HepG2 (cell line): ENCODE data around the gene PHF5A. TPM values are rescaled to one million over a fixed set of nuclear protein-coding genes. Genes with fewer than 3 reads are reported as not detected.

Source experiments
- ATF4 ChIP-seq, 2 experiments: fragments of 450-650 bp in 1 of 2; sonication (generic) in 1 of 2; formaldehyde crosslinking; IDR thresholded peaks; 2 replicates each; pipeline versions ENCODE4 v1.5.0 to v1.8.0; 2020 to 2022; ENCODE audit warnings: mild to moderate bottlenecking in 1 of 2, missing genetic modification reagents in 1 of 2
- DNMT3B ChIP-seq: conservative IDR thresholded peaks from 2 replicates; pipeline ENCODE4 v1.6.1; 2016; ENCODE audit warnings: missing biosample characterization, control low read depth
- GATA4 ChIP-seq: sonication (generic); IDR thresholded peaks from 2 replicates; pipeline ENCODE4 v1.6.1; 2016; ENCODE audit warnings: antibody characterized with exemption, low read depth, borderline replicate concordance
- HNF1A ChIP-seq, 2 experiments: sonication (generic) in 1 of 2; formaldehyde crosslinking in 1 of 2; IDR thresholded peaks; 2 replicates each; pipeline versions ENCODE4 v1.4.0 to v1.6.1; 2016 to 2020; ENCODE audit warnings: borderline replicate concordance in 1 of 2, low read depth in 1 of 2, mild to moderate bottlenecking in 1 of 2, missing genetic modification reagents in 1 of 2
- IRX3 ChIP-seq: sonication (generic); formaldehyde crosslinking; IDR thresholded peaks from 2 replicates; pipeline ENCODE4 v1.8.1; 2023; ENCODE audit warnings: mild to moderate bottlenecking, low read depth, missing genetic modification reagents, borderline replicate concordance
- NCOA1 ChIP-seq: sonication (generic); formaldehyde crosslinking; IDR thresholded peaks from 2 replicates; pipeline ENCODE4 v1.9.0; 2021; ENCODE audit warnings: missing genetic modification reagents
- NFKB2 ChIP-seq: sonication (generic); formaldehyde crosslinking; IDR thresholded peaks from 2 replicates; pipeline ENCODE4 v1.4.0; 2020; ENCODE audit warnings: missing genetic modification reagents, borderline replicate concordance
- NKX3-1 ChIP-seq: sonication (generic); formaldehyde crosslinking; IDR thresholded peaks from 2 replicates; pipeline ENCODE4 v1.5.0; 2020; ENCODE audit warnings: missing genetic modification reagents
- NR2F1 ChIP-seq, 2 experiments: fragments of 450-650 bp in 1 of 2; formaldehyde crosslinking in 1 of 2; IDR thresholded peaks; 2 replicates each; pipeline versions ENCODE4 v1.5.0 to v1.6.1; 2016 to 2020; ENCODE audit warnings: mild to moderate bottlenecking in 1 of 2, missing compliant biosample characterization in 1 of 2, missing genetic modification reagents in 1 of 2, moderate library complexity in 1 of 2
- PPARG ChIP-seq: conservative IDR thresholded peaks from 2 replicates; pipeline ENCODE4 v1.6.1; 2016; ENCODE audit warnings: missing biosample characterization, missing genetic modification reagents
- TAF15 ChIP-seq: fragments of 200-400 bp; formaldehyde crosslinking; IDR thresholded peaks from one replicate; pipeline ENCODE4 v1.6.1; 2018; ENCODE audit warnings: mild to moderate bottlenecking, low read depth, low read length; ENCODE audit not compliant: poor library complexity, severe bottlenecking
- TBL1XR1 ChIP-seq: fragments of 150-350 bp; IDR thresholded peaks from 2 replicates; pipeline ENCODE4 v1.6.1; 2014; ENCODE audit warnings: borderline replicate concordance, low read length; ENCODE audit not compliant: partially characterized antibody
- TBX3 ChIP-seq: fragments of 450-650 bp; IDR thresholded peaks from 2 replicates; pipeline ENCODE4 v1.6.1; 2017; ENCODE audit warnings: antibody characterized with exemption, mild to moderate bottlenecking, inconsistent platforms, borderline replicate concordance
- TMF1 ChIP-seq: sonication (generic); formaldehyde crosslinking; IDR thresholded peaks from 2 replicates; pipeline ENCODE4 v1.8.1; 2022; ENCODE audit warnings: low read depth, missing genetic modification reagents
- ZMYM4 ChIP-seq: sonication (generic); formaldehyde crosslinking; IDR thresholded peaks from 2 replicates; pipeline ENCODE4 v1.8.1; 2023; ENCODE audit warnings: mild to moderate bottlenecking, missing genetic modification reagents
- ZNF263 ChIP-seq: sonication (generic); formaldehyde crosslinking; IDR thresholded peaks from 2 replicates; pipeline ENCODE4 v1.4.0; 2020; ENCODE audit warnings: missing genetic modification reagents
- ZNF343 ChIP-seq: sonication (generic); formaldehyde crosslinking; IDR thresholded peaks from 2 replicates; pipeline ENCODE4 v1.4.0; 2020; ENCODE audit warnings: mild to moderate bottlenecking, missing genetic modification reagents
- ZNF44 ChIP-seq: sonication (generic); formaldehyde crosslinking; IDR thresholded peaks from 2 replicates; pipeline ENCODE4 v1.5.1; 2020; ENCODE audit warnings: mild to moderate bottlenecking, missing genetic modification reagents
- ZNF839 ChIP-seq: sonication (generic); formaldehyde crosslinking; IDR thresholded peaks from 2 replicates; pipeline ENCODE4 v1.4.0; 2020; ENCODE audit warnings: missing genetic modification reagents, mild to moderate bottlenecking, borderline replicate concordance
- polyA plus RNA-seq, 8 experiments: library from polyadenylated mRNA; depleted of rRNA in 3 of 8; stranded (reverse) in 7 of 8; unstranded in 1 of 8; fragments of >200 nt; fragmentation: Illumina TruSeq in 4 of 8; extraction: Trizol in 4 of 8; gene quantifications; 2 replicates each; pipeline versions ENCODE4 v1.2.1 to v1.2.3, GENCODE V29; 2011 to 2016; ENCODE audit warnings: low read depth in 4 of 8, missing spikeins in 1 of 8, mixed read lengths in 1 of 8; ENCODE audit not compliant: insufficient read depth in 1 of 8
- total RNA-seq, 5 experiments: library from RNA; depleted of rRNA; stranded (reverse); fragments of >200 nt; fragmentation: Illumina TruSeq; extraction: Trizol; gene quantifications; 2 replicates each; pipeline ENCODE4 v1.2.3, GENCODE V29; 2016; ENCODE audit warnings: low read depth in 1 of 5
- TF ChIP-seq, protein P1 (sequence below): sonication (generic); formaldehyde crosslinking; IDR thresholded peaks from 2 replicates; pipeline ENCODE4 v1.5.0; 2020; ENCODE audit warnings: missing genetic modification reagents
- TF ChIP-seq, protein P2 (sequence below): sonication (generic); formaldehyde crosslinking; IDR thresholded peaks from 2 replicates; pipeline ENCODE4 v1.4.0; 2020; ENCODE audit warnings: mild to moderate bottlenecking, missing genetic modification reagents

The PHF5A gene
- total and polyA plus RNA-seq, 2 of the 13 experiments (the other 11 are each of a cell fraction or from before 2014, with no cell fraction given) = 56.6 to 105 TPM

- TF ChIP-seq TAF15 (no peak), ZNF44 (0 out of 2 replicates have a peak, but pooled peaks have one; percentile 21), TMF1 (CRISPR knock-in tag) (peak; percentile 60; the same call in 1 of the 2 replicates), TBL1XR1 (no peak), HNF1A (IDR thresholded peaks at IDR 0.05; ENCODE audit: low read depth) (peak; percentile 38; the same call in 1 of the 2 replicates), HNF1A (CRISPR knock-in tag; IDR thresholded peaks at IDR 0.05; ENCODE audit: borderline replicate concordance) (peak; percentile 72), IRX3 (CRISPR knock-in tag) (peak; percentile 31; the same call in 1 of the 2 replicates), PPARG (peak; percentile 10; the same call in 1 of the 2 replicates), NKX3-1 (CRISPR knock-in tag) (no peak), ZMYM4 (CRISPR knock-in tag) (peak; percentile 97), NR2F1 (CRISPR knock-in tag; IDR thresholded peaks at IDR 0.05) (peak in 1 of 2 experiments; percentile 40; a peak in 1 of 4 replicates), ZNF343 (CRISPR knock-in tag) (0 out of 2 replicates have a peak, but pooled peaks have one; percentile 73), ZNF839 (CRISPR knock-in tag) (no peak), NFKB2 (CRISPR knock-in tag) (peak; percentile 53; the same call in 1 of the 2 replicates), ZNF263 (CRISPR knock-in tag) (no peak), DNMT3B (peak; percentile 74; the same call in 1 of the 2 replicates), GATA4 (no peak), TBX3 (peak; percentile 87), NCOA1 (CRISPR knock-in tag) (0 out of 2 replicates have a peak, but pooled peaks have one; percentile 72), ATF4 (CRISPR knock-in tag; IDR thresholded peaks at IDR 0.05) (0 out of 4 replicates have a peak, but pooled peaks of 1 of the 2 experiments have one; percentile 41)
- TF ChIP-seq, protein P1, sequence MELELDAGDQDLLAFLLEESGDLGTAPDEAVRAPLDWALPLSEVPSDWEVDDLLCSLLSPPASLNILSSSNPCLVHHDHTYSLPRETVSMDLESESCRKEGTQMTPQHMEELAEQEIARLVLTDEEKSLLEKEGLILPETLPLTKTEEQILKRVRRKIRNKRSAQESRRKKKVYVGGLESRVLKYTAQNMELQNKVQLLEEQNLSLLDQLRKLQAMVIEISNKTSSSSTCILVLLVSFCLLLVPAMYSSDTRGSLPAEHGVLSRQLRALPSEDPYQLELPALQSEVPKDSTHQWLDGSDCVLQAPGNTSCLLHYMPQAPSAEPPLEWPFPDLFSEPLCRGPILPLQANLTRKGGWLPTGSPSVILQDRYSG (CRISPR knock-in tag) = 0 out of 2 replicates have a peak, but pooled peaks have one; percentile 48
- TF ChIP-seq, protein P2, sequence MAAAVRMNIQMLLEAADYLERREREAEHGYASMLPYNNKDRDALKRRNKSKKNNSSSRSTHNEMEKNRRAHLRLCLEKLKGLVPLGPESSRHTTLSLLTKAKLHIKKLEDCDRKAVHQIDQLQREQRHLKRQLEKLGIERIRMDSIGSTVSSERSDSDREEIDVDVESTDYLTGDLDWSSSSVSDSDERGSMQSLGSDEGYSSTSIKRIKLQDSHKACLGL (CRISPR knock-in tag) = 0 out of 2 replicates have a peak, but pooled peaks have one; percentile 42
Measured at GRCh38 chr22:41468381-41469217, at the start of gene PHF5A, which contains the start of gene ACO2 (continued).
